HG02642 (cell line): Measurements from ENCODE around the gene CLEC14A.

ENCODE experiments used
- ATAC-seq: cut with Tn5 transposase; IDR thresholded peaks from one replicate; pipeline ENCODE4 v1.9.1; 2021; ENCODE audit warnings: mild to moderate bottlenecking; ENCODE audit not compliant: unreplicated experiment, poor library complexity

The CLEC14A gene, protein sequence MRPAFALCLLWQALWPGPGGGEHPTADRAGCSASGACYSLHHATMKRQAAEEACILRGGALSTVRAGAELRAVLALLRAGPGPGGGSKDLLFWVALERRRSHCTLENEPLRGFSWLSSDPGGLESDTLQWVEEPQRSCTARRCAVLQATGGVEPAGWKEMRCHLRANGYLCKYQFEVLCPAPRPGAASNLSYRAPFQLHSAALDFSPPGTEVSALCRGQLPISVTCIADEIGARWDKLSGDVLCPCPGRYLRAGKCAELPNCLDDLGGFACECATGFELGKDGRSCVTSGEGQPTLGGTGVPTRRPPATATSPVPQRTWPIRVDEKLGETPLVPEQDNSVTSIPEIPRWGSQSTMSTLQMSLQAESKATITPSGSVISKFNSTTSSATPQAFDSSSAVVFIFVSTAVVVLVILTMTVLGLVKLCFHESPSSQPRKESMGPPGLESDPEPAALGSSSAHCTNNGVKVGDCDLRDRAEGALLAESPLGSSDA

DNA sequence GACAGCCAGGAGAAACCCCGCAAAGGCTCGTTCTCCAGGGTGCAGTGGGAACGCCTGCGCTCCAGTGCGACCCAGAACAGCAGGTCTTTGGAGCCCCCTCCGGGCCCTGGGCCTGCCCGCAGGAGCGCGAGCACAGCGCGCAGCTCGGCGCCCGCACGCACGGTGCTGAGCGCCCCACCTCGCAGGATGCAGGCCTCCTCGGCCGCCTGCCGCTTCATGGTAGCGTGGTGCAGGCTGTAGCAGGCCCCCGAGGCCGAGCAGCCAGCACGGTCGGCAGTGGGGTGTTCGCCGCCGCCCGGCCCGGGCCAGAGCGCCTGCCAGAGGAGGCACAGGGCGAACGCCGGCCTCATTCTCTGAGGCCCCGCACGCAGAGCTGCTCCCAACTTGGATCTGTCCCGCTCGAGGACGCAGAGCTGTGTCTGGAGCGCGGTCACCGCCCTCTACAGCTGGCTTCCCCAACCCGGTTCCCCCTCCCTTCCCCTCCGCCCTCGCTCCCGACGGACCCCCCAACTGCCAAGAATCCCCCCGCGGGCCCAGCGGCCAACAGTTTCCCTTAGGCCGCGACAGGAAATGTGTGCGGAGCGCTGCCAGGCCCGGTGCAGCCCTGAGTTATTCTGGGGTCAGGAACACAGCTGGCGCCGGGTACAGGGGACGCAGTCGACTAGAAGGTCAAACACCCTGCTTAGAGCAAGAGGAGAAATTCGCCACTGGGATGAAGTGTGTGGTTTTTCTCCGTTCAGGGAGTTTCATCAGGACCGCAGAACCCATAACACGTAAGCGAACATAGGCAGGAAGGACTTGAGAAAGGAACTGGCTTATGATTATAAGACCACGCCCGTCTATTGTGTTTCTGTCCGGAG, at the start of gene CLEC14A:
TSS of gene CLEC14A (minus strand) at position 421 of the 860 bp plus-strand sequence. CDS start at position 350, 71 bp downstream.
- no peak for ATAC-seq

DNA sequence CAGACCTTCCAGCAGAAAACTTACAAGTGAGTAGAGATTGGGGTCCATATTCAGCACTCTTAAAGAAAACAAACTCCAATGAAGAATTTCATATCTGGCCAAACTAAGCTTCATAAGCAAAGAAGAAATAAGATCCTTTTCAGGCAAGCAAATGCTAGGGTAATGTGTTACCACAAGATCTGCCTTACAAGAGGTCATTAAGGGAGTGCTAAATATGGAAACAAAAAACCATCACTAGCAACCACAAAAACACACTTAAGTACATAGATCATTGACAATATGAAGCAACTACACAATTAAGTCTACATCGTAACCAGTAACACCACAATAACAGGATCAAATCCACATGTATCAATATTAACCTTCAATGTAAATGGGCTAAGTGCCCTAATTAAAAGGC, 47.1 kb upstream of the CLEC14A start:
- ATAC-seq, result no peak

DNA sequence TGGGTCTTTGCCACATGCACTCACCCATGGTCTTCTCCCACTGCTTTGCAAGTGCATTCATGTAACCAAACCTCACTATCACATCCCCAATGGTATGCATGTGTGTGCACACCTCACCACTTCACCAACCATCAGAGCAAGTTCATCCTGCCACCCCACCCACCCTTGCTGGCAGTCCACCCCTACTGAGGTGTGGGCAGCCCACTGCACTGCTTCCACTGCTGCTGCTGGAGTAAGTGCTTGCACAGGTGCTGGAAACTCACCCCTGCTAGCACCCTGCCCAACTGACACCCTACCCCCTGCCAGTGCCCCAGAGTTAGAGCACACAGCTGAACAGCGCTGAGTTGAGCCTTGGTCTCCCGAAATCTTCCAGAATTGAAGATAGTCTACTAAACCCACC, 46.1 kb upstream of the CLEC14A start:
- ATAC-seq, result no peak

DNA sequence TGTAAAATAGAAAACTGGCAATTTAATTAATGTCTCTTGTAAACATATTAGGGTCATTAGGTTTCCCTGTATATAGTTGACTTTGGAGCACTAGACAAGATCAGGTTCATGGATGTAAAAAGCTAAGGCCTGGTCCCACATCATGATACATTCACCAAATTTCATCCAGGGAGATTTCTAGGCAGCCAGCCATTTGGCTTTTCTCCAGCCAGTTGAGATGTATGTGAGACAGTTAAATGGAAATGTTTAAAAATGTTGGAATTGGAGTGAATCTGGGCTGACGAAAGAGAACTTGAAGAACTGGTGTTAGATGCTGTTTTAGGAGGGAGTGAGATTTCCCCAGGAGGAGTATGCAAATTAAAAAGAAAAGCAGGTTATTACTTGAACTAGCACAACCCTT, 41.8 kb upstream of the CLEC14A start:
- ATAC-seq, result no peak

DNA sequence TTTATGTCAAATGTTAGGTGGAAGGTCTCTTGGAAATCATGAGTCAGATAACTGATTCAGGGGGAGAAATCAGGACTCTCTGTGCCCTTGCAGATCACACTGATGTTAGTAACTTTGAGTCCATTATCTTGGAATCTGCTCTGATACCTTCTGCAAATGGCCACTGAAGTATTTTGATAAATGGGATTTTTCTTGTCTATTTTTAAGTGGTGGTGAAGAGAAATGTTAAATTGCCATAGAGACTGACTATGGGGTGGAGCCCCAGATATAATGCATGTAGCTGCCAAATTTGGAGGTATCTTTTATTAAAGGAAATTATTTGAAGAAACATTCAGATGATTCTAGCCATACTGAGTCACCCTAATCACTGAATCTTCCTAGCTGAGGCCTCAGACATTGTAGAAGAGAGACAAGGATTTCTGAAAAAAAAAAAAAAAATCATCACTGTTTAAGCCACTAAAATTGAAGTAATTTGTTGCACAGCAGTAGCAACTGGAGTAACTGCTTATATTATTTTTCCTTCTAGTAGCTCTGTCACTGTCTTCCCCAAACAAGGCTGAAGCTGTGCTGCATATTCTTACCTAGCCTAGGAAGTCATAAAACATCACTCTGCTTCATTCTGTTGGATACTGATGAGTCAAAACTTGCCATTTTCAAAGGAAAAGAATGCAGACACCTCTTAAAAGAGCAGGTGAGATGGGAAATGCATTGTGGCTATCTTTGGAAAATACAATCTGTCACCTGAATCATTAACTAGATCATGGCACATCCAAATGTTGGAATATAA, 36.0 kb upstream of the CLEC14A start:
- ATAC-seq, result no peak

DNA sequence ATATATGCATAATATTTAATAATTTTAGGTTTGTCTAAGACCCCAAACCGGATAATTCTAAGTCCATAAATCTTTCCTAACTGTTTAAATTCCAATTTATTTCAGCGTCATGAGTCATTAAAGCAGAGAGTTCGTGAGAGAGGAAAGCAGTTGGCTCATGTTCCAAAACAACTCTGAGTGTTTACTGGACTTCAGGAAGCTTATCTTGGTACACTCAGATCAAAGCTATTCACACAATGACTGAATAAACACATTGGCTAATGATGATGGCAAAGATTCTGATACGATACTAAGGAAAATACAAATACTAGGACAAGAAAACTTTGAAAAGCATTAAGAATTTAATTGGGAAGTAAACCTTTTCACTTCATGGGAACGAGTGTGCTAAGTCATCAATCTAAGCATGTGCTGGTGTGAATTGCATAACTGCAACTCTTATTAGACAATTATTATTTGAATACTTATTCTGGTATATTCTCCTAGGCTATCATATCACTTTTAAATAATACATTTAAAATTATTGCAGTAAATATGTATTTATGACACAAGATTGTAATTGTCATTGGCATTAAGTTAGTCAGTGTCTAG, 34.8 kb upstream of the CLEC14A start:
- no peak for ATAC-seq

DNA sequence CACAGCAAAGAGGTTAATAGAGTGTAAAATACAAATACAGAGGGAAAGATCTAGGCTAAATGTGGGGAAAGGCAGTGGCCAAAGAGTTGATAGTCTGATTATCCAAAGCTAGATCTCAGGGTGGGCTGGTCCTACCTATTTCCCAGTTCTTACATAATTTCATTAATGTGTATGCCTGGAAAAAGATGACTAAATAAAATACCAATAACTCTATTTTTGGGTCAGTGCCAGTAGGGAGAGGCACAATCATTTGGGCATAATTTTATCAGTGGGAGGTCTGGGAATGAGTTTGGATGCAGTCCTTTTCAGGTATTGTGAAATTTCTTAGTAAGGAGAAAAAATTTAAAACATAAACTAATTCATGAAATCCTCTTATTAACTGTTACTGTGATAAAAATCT, 30.6 kb upstream of the CLEC14A start:
- ATAC-seq, result no peak

DNA sequence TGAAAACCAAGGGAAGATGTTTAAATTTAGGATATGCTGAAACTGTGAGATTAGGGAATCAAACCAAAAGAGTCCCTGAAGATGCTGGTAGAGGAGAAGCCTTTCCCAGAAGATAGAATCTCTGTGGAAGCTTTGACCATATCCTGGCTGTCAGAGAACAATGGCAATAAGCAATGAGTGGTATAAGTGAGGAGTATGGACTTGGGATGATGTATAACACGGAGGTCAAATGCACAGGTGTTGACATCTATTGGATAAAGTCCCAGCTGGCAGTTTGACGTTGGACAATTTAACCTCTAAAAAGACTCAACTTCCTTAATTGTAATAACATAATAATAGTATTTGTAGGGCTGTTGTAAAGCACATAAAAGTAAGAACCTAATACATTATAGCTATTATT, 30.1 kb upstream of the CLEC14A start:
- no peak for ATAC-seq

DNA sequence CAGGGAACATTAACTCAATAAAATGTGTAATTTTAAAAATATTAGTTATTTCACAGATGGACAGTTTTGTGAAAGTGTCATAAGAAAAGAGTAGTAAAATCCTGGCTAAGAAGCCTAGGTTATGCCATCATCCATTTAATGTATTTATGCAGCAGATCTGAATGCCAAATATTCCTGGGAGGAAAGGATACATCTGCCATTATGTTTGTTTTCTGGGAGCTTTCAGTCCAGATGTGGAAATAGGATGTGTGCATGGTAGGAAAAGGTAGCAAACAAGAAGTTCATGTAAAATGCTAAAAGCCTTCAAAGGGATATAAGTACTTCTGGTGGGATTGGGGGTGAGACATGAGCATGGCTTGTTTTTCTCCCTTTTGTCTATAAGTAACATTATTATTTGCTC, 27.0 kb upstream of the CLEC14A start:
- no peak for ATAC-seq

DNA sequence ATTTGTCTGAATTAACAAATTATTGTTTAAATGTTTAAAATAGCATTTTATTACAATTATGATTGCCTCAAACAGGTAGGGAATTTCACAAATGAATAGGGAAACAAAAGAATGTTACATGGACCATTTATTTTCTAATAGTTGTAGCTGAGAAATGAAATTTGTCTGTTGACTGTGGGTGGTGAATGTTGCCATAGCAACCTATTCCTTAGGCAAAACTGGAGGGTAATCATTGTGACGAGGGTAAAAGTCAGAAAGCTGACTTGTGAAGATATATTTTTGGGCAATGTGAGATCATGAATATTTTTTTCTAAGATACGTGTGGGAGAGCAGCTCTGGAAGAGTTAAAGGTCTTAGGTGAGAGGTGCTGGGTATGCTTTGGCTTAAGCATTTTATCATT, 24.2 kb upstream of the CLEC14A start:
- no peak for ATAC-seq

DNA sequence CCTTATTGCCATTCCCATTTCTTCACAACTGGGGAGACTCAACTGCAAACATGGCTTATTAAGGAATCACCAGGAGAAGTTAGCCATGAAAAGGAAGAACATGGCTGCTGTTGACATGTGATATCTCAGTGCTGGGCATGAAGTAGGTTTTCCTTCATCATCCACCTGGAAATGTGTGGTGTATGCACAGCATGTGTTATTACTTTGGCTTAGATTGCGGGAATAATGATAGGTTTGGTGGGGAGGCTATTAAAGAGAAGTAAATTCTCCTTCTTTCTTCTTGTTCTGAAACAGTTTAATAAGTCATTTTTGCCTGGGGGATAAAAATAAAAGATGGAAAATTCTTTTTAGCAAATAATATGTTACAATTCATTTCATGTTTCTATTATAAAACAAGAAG, 23.7 kb upstream of the CLEC14A start:
- no peak for ATAC-seq

DNA sequence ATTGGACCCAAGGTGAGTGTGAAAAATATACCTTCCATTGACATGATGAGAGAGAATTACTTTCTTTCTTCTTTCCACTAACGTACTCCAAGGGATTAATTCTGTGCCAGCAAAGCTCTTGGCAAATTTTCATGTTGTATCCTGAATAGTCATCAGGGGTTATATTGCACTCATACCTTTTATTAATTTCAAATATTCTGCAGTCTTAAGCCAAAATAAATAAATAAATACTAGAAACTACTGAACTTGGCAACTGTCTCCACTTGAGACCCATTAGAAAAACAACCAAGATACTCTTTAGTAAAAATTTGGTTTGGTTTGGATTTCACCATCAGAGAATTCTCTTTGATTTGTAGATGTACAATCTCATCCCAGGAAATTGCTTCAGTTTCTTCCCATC, 22.1 kb upstream of the CLEC14A start:
- no peak for ATAC-seq

DNA sequence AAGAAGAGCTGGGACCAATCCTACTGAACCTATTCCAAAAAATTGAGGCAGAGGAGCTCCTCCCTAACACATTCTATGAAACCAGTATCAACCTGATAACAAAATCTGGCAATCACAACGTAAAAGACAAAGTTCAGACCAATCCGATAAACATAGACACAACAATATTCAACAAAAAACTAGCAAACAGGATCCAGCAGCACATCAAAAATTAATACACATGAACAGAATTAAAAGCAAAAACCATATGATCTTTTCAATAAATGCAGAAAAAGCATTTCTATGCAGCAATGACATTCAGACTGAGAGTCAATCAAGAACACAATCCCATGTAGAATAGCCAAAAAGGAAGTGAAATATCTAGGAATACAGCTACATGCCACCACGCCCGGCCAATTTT, 7.0 kb upstream of the CLEC14A start:
- ATAC-seq, result no peak

DNA sequence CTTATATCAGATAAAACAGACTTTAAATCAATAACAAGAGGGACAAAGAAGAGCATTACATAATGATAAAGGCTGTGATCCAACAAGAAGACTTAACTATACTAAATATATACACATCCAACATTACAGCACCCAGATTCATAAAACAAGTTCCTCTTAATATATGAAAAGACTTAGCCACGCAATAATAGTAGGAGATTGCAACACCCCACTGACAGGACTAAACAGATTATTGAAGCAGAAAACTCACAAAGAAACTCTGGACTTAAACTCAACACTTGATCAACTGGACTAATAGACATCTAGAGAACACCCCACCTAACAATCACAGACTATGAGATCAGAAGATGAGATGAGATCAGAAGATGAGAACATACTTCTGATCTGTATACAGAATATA, 5.7 kb upstream of the CLEC14A start:
- ATAC-seq, result no peak

DNA sequence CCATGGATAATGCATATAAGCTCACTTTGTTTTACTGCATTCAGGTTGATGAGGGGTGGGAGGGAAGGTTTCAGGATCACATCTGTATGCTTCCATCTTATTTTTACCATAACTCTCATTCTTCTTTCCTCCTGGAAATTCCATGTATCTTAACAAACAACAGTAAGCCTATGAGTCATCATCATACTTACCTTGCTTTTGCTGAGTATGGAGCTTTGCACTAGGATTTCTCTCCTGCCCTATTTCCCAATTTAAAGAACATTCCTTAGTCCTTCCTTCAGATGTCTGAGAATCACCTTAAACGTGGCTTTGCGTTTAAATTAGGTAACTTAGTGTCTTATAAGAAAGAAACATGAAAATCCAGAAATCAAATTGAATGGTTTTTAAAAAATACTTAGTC, 1.6 kb upstream of the CLEC14A start:
- ATAC-seq, result no peak

DNA sequence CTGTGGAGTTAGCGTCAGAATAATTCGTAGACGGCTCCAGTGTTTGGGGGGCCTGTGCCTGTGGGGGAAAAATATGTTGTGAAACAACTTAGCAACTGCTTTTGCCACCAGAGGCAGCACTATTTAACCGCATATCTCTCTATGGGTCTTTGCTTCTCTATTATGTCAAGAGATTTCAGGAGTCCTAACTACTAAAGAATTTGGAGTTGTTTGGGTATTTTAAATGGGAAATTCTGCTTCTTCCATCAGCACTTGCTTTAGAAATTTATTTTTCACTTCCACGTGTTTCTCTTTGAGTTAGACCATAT, 594 bp upstream of the CLEC14A start:
- no peak for ATAC-seq

DNA sequence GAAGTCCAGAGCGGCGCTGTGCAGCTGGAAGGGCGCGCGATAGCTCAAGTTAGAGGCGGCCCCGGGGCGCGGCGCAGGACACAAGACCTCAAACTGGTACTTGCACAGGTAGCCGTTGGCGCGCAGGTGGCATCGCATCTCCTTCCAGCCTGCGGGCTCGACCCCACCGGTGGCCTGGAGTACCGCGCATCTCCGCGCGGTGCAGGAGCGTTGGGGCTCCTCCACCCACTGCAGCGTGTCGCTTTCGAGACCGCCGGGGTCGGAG, 553 bp downstream of the CLEC14A start:
- no peak for ATAC-seq

DNA sequence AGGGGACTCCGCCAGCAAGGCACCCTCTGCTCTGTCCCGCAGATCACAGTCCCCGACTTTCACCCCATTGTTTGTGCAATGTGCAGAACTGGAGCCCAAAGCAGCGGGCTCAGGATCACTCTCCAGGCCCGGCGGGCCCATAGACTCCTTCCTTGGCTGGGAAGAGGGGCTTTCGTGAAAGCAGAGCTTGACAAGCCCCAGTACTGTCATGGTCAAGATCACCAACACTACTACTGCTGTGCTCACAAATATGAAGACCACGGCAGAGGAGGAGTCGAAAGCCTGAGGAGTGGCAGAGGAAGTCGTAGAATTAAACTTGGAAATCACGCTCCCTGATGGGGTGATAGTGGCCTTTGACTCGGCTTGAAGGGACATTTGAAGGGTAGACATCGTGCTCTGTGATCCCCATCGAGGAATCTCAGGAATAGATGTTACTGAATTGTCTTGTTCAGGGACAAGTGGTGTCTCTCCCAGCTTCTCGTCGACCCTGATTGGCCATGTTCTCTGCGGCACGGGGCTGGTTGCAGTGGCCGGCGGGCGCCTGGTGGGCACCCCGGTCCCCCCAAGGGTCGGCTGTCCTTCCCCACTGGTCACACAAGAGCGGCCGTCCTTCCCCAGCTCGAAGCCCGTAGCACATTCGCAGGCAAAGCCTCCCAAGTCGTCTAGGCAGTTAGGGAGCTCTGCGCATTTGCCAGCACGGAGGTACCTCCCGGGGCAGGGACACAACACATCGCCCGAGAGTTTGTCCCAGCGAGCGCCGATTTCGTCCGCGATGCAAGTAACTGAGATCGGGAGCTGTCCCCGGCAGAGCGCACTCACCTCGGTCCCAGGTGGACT, 1.1 kb downstream of the CLEC14A start:
- ATAC-seq, result no peak

DNA sequence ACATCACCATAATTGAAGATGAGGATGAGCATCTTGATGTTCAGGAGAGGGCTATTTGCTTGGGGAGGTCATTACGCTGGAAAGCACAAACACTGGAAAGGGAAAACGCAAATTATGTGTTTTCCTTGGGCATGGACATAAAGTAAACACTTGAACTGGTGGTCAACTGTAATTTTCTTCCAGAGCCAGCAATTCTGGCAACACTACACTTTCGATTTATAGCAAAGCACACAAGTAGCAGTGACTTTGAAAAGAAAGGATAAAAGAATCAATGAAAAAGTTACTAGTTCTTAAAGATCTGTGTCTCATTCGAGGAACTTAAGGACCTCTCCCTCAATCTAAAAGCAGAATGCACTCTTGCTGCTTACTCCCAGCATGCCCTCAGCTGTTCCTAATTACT, 2.2 kb downstream of the CLEC14A start:
- ATAC-seq, result no peak
